Muscle layer of colon (tissue), 2 donors: ENCODE results near the gene SRRM4.

Experiments
- H3K27ac ChIP-seq: one replicate; pipeline ENCODE4 v1.7.0; 2013; ENCODE audit warnings: low read depth, mild to moderate bottlenecking, low read length, moderate library complexity
- H3K27me3 ChIP-seq, 2 donors: one replicate each; pipeline ENCODE4 v1.7.0; 2013; ENCODE audit warnings: low read length in 2 of 2, mild to moderate bottlenecking in 2 of 2; ENCODE audit not compliant: insufficient read depth in 2 of 2, control insufficient read depth in 1 of 2
- H3K36me3 ChIP-seq: one replicate; pipeline ENCODE4 v1.7.0; 2013; ENCODE audit warnings: mild to moderate bottlenecking, low read length; ENCODE audit not compliant: insufficient read depth
- H3K4me1 ChIP-seq: one replicate; pipeline ENCODE4 v1.7.0; 2013; ENCODE audit warnings: mild to moderate bottlenecking, low read length; ENCODE audit not compliant: insufficient read depth
- H3K4me3 ChIP-seq, 2 donors: one replicate each; pipeline ENCODE4 v1.7.0; 2013; ENCODE audit warnings: low read length in 2 of 2, low read depth in 1 of 2, mild to moderate bottlenecking in 1 of 2, moderate library complexity in 1 of 2
- H3K9ac ChIP-seq: one replicate; pipeline ENCODE4 v1.7.0; 2013; ENCODE audit warnings: low read length
- H3K9me3 ChIP-seq: one replicate; pipeline ENCODE4 v1.7.0; 2013; ENCODE audit warnings: mild to moderate bottlenecking, low read length
- donor health status: abdominal sarcoma.
- donor health status: Adenocarcinoma of cecum.

The SRRM4 gene

DNA sequence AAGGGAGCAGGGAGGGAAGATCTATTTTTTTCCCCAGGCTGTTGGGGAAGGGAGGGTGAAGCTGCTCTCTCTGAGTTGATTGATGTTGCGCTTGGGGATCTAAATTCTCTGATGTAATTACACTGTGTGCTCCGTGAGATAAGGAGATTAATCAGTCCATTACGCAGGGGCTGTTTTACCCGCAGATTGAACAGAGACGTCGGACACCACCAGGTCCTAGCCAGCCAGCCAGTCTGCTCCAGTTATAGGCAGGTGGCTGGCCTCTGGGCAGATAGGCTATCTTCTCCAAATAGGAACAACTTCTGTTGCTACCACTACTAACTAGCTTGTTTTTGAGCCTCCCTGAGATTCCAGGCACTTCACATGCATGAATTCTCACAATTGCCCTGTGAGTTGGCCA, 91.1 kb downstream of the SRRM4 start:
- H3K9me3 ChIP-seq: no peaks in the 10 kb centered on the region
- H3K27ac ChIP-seq: no peak overlapping the region

DNA sequence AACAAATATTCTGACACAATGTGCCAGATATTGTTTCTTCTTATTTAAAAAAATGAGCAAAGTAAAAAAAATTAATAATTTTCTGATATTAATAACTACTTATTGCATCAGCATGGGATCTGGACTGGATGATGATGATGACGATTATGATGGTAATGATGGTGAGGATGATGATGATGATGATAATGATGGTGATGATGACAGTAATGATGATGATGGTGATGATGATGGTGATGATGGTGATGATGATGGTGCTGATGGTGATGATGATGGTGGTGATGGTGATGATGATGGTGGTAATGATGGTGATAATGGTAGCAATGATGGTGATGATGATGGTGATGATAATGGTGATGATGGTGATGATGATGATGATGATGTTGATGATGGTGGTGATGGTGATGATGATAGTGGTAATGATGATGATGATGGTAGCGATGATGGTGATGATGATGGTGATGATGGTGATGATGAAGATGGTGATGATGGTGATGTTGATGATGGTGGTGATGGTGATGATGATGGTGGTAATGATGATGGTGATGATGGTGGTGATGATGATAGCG, 94.0 kb downstream of the SRRM4 start:
- no peaks in the 10 kb centered on the region for H3K27me3 ChIP-seq
- H3K9me3 ChIP-seq: no peaks in the 10 kb centered on the region
- no peaks in the 10 kb centered on the region for H3K4me1 ChIP-seq
- H3K9ac ChIP-seq: no peak overlapping the region
- no peak overlapping the region for H3K4me3 ChIP-seq
- H3K27ac ChIP-seq: no peak overlapping the region
- no peaks in the 10 kb centered on the region for H3K36me3 ChIP-seq

More for the DNA sequence above, 91.1 kb downstream of the SRRM4 start:
- H3K4me3 ChIP-seq: no peak overlapping the region
- H3K4me1 ChIP-seq: no peaks in the 10 kb centered on the region
- H3K27me3 ChIP-seq: no peaks in the 10 kb centered on the region
- no peaks in the 10 kb centered on the region for H3K36me3 ChIP-seq
- H3K9ac ChIP-seq: no peak overlapping the region

DNA sequence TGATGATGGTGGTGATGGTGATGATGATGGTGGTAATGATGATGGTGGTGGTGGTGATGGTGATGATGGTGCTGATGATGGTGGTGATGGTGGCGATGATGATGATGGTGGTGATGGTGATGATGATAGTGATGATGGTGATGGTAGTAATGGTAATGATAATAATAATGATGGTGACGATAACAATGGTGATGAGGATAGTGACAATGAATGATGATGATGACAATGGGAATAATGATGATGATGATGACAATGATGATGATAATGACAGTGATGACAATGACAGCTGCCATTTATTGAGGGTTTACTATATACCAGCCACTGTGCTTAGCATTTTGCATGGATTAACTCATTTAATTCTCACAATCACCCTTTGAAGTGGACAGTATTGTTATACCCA, 94.6 kb downstream of the SRRM4 start:
- H3K27ac ChIP-seq: no peak overlapping the region
- H3K4me3 ChIP-seq: no peak overlapping the region
- H3K27me3 ChIP-seq: no peaks in the 10 kb centered on the region
- no peak overlapping the region for H3K9ac ChIP-seq
- H3K4me1 ChIP-seq: no peaks in the 10 kb centered on the region
- H3K36me3 ChIP-seq: no peaks in the 10 kb centered on the region
- no peaks in the 10 kb centered on the region for H3K9me3 ChIP-seq

DNA sequence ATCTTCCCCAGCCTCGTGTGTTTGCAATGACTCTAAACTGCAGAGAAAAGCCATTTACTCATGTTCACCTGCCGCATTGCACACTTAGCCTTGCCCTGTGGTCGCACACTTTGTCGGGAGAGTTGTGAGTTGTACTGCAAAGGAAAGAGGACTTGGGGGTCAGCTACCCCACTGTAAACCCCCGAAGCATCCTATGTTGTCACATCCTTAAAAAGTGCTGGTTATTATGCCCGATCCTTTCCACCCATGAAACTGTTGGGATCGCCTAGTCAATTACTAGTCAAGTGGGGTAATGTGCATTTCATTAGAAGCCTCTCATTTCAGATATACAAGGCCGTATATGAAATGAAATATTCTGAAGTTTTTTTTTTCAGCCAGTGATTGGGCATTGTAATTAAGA, 98.2 kb downstream of the SRRM4 start:
- no peak overlapping the region for H3K27ac ChIP-seq
- H3K4me1 ChIP-seq: peaks cover 4% of the 10 kb centered on the region
- peaks cover 0 to 4% of the 10 kb centered on the region in 2 donors for H3K27me3 ChIP-seq
- no peaks in the 10 kb centered on the region for H3K36me3 ChIP-seq
- H3K9me3 ChIP-seq: no peaks in the 10 kb centered on the region
- no peak overlapping the region for H3K4me3 ChIP-seq
- no peak overlapping the region for H3K9ac ChIP-seq

DNA sequence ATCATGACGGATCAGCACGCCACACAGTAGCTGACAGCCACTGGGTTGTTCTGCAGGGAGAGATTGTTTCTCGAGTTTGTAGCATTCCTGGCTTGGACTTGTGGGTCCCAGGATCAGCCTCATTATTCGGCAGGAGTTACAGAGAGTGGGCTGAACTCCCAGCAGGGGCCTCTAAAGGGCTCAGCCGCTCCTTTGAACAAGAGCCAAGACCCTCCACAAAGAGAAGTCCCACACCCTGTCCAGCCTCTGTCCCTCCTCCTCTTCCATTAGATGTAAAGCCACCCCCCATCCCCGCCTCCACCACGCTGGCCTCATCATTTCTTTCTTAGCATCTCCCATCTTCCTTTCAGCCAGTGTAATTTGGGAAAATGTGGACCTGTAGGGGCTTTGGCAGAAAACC, 100.7 kb downstream of the SRRM4 start:
- H3K9ac ChIP-seq: no peak overlapping the region
- no peak overlapping the region for H3K27ac ChIP-seq
- no peaks in the 10 kb centered on the region for H3K36me3 ChIP-seq
- peaks cover 4% of the 10 kb centered on the region for H3K4me1 ChIP-seq
- no peaks in the 10 kb centered on the region for H3K9me3 ChIP-seq
- H3K27me3 ChIP-seq: peaks cover 0 to 9% of the 10 kb centered on the region in 2 donors
- H3K4me3 ChIP-seq: no peak overlapping the region

DNA sequence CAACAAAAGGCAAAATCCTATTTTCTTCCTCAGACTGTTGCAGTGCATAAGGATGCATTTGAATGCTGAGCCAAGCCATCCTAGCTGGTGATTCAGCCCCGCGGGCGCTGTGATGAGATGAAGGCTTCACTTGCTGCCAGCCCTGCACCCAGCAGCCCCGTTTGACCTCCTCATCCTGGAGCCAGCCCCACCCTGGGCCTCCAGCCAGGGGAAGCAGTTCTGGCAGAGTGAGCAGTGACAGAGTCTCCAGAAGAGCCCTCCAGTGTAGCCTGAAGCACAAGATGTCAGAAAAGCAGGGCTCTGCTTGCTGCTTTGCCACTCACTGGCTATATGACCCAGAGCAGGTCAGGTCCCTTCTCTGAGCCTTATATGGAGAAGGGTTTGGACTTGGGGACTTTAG, 101.2 kb downstream of the SRRM4 start:
- Histone ChIP-seq H3K9ac (no peak overlapping the region), H3K9me3 (no peaks in the 10 kb centered on the region), H3K27me3 (peaks cover 0 to 12% of the 10 kb centered on the region in 2 donors), H3K27ac (no peak overlapping the region), H3K4me3 (no peak overlapping the region), H3K4me1 (peaks cover 4% of the 10 kb centered on the region), H3K36me3 (no peaks in the 10 kb centered on the region)

DNA sequence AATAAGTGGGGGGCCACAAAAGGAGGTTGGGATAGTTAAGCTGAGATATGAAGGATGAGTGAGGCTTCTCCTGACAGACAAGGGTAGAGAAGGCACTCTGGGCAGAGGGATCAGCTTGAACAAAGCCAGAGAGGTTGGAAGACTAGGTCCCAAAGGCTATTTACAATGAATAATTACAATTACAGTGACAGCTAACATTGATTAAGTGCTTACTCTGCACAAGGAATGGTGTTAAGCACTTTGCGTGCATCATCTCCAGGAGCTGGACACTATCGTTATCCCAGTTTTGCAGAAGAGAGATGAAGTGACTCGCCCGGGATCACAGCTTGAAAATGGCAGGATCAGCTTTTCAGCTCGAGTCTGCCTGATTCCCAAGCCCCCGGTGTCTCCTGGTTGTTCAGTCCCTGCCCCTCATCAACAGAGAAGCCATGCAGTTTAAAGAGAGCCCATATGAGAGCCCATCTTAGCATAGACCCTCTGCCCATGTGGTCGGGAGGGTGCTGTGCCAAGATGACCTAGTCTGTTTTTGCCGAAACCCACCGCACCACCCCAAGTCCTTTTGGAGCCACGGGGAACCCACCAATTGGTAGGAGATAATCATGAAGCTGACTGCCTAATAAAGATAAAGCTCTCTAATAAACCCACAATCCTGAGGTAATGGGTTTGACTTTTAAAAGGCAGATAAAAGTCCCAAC, 107.5 kb downstream of the SRRM4 start:
- Histone ChIP-seq H3K27ac (no peak overlapping the region), H3K36me3 (no peaks in the 10 kb centered on the region), H3K4me3 (no peak overlapping the region), H3K27me3 (peaks cover 0 to 8% of the 10 kb centered on the region in 2 donors), H3K9me3 (no peaks in the 10 kb centered on the region), H3K4me1 (no peaks in the 10 kb centered on the region), H3K9ac (no peak overlapping the region)

DNA sequence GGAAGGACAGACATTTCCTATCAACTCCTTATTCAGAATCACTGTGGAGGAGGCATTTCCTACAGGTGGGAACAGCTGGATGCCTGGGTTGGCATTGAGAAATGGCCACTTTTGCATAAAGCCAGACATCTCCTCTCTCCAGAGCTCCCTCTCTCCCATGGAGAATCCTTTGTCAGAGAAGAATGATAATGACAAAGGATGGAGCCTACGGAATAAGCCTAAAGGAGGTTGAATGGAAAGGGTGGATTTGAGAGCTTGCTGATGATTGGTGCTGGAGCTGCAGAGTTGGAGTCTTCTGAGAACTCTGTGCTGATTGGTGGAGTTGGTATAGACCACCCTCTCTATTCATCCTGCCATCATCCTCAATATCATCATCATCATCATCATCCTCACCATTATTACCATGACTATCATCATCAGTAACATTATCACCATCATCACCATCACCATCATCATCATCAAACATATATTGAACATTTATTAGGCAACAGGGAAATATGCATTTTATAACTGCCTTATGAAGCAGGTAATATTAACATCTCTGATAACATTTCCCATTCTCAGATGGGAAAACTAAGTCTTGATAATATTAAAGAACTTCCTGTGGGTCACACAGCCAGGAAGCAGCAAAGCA, 108.2 kb downstream of the SRRM4 start:
- Histone ChIP-seq H3K9ac (no peak overlapping the region), H3K36me3 (no peaks in the 10 kb centered on the region), H3K9me3 (no peaks in the 10 kb centered on the region), H3K4me1 (no peaks in the 10 kb centered on the region), H3K4me3 (no peak overlapping the region), H3K27ac (no peak overlapping the region), H3K27me3 (peaks cover 0 to 8% of the 10 kb centered on the region in 2 donors)

DNA sequence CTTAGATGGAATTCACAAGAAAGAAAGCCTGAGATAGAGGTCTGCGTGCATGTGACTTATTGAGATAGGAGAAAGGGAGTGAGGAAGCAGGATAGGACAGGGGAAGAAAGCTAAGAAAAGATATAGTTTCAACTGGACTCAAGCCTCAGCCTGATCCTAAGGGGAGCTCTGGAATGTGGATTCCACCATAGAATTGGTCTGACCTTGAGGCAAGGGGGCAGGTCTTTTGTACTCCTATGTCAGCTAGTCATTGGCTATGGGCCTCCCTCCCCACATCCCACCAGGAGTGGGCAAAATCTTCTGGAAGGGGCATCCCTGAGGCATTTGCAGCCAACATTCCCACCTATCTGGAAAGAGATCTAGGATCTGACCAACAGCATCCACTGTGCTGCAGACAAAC, 108.9 kb downstream of the SRRM4 start:
- H3K4me1 ChIP-seq: no peaks in the 10 kb centered on the region
- peaks cover 0 to 8% of the 10 kb centered on the region in 2 donors for H3K27me3 ChIP-seq
- H3K36me3 ChIP-seq: no peaks in the 10 kb centered on the region
- no peaks in the 10 kb centered on the region for H3K9me3 ChIP-seq
- no peak overlapping the region for H3K27ac ChIP-seq
- H3K4me3 ChIP-seq: no peak overlapping the region
- no peak overlapping the region for H3K9ac ChIP-seq

DNA sequence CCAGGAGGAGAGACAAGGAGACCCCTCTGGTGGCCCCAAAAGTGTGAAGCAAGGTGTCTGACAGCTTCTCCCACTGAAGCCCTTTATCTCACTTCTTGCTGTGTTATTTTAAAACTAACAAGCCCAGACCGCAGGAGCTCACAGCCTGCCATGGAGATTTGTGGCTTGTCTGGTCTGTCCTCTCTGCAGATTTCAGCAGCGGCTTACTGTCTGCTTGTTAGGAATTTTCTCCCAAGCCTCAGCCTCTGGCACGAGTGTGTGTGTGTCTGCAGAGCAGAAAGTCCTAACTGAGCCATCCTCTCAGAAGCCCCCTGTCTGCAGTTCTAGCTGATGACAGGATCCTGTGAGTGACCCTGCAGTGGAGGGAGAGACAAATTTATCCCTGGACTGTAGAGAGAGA, 109.5 kb downstream of the SRRM4 start:
- no peak overlapping the region for H3K4me3 ChIP-seq
- H3K27me3 ChIP-seq: peaks cover 0 to 8% of the 10 kb centered on the region in 2 donors
- no peak overlapping the region for H3K9ac ChIP-seq
- H3K36me3 ChIP-seq: no peaks in the 10 kb centered on the region
- no peaks in the 10 kb centered on the region for H3K9me3 ChIP-seq
- no peak overlapping the region for H3K27ac ChIP-seq
- H3K4me1 ChIP-seq: no peaks in the 10 kb centered on the region

DNA sequence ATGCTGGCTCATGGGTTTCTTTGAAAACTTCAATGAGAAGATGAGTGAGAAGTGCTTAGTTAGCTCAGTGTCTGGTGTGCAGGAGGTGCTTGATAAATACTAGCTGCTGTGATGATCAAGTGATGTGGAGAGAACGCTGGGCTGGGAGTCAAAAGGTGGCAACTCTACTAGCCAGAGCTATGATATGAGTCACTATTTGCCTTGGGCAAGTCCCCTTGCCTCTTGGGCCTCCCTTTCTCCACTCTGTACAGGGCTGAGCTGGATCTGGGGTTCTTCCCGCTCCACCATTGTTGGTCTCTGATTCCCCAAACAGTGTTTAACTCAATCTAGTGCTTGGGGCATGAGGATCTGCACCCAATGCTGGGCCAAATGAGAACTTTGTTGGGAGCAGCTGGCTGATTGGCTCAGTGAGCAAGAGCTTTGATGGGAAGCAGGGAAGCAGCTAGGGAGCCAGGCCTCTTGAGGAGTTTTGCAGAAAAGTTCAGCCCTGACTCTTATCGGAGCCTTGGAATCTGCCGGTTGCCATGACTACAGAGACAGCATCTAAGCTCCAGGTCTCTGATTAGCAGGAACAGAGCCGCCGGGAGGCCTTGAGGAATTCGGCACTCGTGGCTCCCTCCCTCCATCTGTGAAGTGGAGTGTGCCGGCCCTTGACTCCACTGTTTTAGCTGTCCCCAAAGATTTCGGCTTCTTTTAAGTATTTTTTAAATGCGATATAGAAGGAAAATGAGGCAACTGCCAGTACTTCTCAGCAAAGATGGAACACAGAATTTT, 115.3 kb downstream of the SRRM4 start:
- Histone ChIP-seq H3K36me3 (no peaks in the 10 kb centered on the region), H3K9me3 (no peaks in the 10 kb centered on the region), H3K4me1 (no peaks in the 10 kb centered on the region), H3K9ac (no peak overlapping the region), H3K27me3 (no peaks in the 10 kb centered on the region), H3K4me3 (no peak overlapping the region), H3K27ac (no peak overlapping the region)
